Glomerular visceral epithelial cell (primary cell): ENCODE results near the gene CDC23.
A peak's percentile ranks its signal among the peaks of the same experiment; 100 is the strongest.
"Not testable (repeated sequence)": the region's sequence is repeated elsewhere in the genome, so short reads cannot be mapped to it uniquely, and the experiment has no call there.

Experiments used
- DNase-seq: peaks from one replicate; pipeline ENCODE4 v3.0.0-alpha.2; 2016; ENCODE audit errors: extremely low spot score

The CDC23 gene

DNA sequence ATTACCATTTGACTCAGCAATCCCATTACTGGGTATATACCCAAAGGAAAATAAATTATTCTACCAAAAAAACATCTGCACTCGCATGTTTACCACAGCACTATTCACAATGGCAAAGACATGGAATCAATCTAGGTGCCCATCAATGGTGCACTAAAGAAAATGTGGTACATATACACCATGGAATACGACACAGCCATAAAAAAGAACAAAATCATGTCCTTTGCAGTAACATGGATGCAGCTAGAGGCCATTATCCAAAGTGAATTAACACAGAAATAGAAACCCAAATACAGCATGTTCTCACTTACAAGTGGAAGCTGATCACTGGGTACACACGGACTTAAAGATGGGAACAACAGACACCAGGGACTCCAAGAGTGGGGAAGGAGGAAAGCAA is 2.1 kb downstream of the CDC23 start:
- no peak for DNase-seq

DNA sequence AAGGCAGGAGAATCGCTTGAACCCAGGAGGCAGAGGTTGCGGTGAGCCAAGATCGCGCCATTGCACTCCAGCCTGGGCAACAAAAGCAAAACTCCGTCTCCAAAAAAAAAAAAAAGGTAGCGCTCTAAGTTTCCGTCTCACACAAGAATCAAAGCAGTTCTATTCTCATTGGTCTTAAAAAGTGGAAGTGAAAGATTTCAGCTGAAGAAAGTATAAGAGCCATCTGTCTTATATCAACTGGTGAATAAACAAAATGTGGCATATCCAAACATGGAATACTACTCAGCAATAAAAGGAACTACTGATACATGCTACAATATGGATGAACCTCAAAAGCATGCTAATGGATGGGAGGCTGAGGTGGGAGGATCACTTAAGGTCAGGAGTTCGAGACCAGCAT is 19.3 kb downstream of the CDC23 start:
- not testable (repeated sequence) for DNase-seq

DNA sequence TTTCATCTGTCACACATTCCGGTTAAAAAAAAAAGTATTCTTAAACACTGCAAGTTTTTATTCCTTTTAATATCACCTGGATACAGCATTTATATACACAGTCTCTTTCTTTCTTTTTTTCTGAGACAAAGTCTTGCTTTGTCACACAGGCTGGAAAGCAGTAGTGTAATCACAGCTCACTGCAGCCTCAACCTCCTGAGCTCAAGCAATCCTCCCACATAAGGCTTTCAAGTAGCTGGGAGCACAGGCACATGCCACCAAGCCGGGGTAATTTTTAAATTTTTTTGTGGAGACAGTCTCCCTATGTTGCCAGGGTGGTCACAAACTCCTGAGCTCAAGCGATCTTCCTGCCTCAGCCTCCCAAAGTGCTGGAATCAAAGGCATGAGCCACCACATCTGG is 20.3 kb downstream of the CDC23 start:
- DNase-seq = no peak

DNA sequence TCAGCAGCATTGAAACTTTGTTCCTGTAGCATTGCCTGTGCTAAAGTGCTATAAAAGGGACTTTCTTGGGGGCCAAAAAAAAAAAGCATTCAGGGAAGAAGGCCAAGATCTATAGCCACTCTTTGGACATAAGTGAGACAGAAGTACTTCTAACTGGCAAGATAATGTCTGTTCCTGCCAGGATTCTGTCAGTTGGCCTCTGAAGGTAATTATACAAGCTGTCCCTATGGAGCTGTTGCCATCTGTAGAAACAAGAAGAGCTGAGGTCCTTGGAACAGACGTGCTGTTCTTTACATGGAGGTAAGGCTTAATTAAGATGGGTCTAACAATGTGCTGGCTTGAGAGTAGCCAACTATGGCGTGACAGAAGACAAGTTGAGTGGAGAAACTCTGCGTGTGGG is 24.5 kb downstream of the CDC23 start:
- no peak for DNase-seq

DNA sequence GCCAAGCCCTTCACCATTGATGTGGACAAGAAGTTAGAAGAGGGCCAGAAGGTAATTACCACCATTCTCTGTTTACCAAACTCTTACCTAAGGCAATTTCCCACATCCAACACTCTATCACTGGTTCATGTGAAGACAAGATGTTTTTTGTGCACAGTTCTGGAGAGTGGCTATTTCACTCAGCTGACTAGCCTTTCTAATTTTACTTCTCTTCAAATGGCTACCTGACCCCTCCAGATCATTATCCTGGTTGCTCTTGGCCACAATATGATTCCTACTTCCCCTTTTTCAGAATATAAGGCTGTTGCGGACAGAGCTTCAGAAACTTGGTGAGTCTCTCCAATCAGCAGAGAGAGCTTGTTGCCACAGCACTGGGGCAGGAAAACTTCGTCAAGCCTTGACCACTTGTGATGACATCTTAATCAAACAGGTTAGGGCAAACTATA is 27.1 kb downstream of the CDC23 start:
- DNase-seq = no peak

DNA sequence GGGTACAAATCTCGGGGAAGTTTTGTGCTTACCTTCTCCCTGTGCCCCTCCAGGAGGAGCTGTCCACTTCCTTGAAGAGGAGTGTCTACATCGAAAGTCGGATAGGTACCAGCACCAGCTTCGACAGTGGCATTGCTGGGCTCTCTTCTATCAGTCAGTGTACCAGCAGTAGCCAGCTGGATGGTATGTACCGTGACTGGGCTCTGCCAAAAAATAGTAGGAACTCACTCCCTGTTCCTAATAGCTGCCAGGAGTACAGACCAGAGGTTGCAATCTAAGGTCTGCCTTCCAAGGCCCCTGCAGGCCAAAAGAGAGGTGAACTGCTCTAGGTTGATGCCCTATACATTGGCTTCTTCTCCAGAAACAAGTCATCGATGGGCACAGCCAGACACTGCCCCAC is 30.3 kb downstream of the CDC23 start:
- no peak for DNase-seq

DNA sequence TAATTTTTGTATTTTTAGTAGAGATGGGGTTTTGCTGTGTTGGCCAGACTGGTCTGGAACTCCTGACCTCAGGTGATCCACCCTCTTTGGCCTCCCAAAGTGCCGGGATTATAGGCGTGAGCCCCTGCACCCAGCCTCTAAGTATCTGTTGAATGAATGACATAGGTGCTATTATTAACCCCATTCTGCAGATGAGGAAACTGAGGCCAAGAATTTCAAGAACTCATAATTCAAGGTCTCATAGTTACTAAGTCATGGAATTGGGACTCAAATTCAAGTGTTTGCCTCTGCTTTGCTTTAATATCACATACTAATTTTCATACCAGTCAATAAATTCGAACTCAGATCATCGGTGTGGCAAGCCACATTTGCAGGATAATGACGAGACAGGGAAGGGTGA is 32.3 kb downstream of the CDC23 start:
- DNase-seq = no peak

DNA sequence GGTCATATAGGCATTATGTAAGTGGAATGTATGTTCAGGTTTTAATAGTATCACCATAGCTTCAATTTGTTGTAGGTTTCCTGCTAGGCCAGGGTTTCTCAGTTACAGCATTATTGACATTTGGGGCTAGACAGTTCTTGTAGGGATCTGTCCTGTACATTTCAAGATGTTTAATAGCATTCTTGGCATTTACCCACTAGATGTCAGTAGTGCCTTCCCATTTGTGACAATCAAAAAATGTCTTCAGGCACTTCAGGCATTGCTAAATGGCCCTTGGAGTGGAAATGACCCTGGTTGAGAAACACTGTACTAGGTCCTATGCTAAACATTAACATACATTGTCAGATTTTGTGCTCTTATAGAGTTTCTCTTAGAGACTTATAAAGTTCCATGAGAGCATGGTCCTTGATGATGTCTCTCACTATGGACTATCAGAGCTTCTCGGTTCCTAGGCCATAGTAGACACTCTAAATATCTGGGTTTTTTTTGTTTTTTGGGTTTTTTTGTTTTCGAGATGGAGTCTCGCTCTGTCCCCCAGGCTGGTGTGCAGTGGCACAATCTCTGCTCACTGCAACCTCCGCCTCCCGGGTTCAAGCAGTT is 32.8 kb downstream of the CDC23 start:
- DNase-seq = peak; percentile 75

DNA sequence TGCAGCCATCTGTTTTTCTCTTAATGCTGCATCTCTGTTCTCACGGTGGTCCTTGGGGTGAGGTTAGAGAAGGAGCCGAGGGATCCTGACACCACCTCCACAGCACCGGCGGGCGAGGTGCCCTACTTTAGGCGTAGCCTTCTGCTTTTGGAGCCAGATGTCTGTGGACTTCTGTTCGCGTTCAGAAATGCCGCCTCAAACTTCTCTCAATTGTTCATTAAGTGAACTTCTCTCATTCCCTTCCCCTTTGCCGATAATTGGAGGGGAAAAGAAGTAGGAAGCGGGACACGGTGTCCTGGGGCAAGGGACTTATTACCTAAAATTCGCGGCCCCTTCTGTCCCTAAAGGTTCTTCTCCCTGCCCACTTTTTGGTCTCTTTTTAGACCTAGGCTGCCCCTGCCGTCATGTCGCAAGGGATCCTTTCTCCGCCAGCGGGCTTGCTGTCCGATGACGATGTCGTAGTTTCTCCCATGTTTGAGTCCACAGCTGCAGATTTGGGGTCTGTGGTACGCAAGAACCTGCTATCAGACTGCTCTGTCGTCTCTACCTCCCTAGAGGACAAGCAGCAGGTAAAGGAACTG is 33.8 kb downstream of the CDC23 start:
- DNase-seq = peak; percentile 16

DNA sequence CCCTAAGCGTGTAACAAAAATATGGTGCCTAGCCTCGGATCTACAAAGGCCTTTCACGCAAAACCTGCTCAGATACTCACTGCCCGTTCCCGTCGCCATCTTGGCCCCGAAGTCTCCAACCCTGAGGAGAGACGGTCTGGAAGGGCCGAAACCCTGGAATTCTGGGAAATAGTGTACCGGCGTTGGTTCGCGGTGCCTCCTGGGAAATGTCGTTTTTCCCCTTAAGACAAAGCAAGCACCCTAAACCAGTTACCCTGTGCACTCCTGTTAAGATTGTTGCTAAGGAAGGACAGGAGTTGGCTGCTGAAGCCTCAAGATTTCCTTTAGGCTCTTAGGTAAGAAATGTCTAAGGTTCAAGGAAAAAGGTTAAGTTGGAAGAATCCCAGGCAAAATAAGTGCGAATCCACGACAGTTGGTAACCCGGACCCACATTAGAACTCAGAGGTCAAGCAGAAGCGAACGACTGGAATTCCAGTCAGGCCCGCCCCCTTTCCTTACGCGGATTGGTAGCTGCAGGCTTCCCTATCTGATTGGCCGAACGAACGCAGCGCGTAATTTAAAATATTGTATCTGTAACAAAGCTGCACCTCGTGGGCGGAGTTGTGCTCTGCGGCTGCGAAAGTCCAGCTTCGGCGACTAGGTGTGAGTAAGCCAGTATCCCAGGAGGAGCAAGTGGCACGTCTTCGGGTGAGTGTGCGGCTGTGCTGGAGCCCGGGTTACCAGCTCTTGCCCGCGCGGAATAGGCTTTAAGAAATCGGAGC is 34.4 kb downstream of the CDC23 start, which contains the start of the genes BRD8 and KIF20A:
Gene BRD8 (minus strand): TSS at position 115 of the 761 bp plus-strand sequence. CDS start 16 bp downstream, at position 99.
Gene KIF20A (plus strand): TSS at position 597 of the 761 bp plus-strand sequence. CDS start 569 bp downstream, outside the sequence.
- DNase-seq = peak; percentile 99

DNA sequence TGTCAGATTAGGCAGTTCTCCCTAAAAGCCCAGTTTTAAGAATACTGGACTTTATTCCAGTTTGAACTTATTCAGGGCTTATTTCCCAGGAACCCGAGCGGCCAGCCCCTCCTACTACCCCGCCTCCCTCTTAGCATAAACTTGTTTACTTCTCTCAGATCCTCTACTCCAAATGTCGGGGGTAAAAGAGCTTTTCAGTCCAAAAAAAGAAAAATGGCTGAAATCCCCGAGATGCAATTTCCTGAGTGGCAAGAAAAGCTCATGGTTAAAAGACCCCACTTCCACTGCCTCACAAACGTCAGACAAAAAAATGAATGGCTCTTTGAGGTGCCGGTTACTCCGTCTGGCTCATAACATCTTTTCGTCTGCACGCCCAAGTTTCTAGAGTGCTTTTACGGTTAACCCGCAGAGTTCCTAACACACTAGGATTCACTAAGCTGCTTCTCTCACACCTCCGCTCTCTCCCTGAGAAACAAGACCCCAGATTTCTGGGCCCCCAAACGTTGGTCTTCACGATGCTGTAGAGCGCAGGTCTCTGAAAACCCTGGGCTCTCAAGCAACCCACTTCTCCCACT is 35.1 kb downstream of the CDC23 start:
- peak; percentile 37 for DNase-seq

DNA sequence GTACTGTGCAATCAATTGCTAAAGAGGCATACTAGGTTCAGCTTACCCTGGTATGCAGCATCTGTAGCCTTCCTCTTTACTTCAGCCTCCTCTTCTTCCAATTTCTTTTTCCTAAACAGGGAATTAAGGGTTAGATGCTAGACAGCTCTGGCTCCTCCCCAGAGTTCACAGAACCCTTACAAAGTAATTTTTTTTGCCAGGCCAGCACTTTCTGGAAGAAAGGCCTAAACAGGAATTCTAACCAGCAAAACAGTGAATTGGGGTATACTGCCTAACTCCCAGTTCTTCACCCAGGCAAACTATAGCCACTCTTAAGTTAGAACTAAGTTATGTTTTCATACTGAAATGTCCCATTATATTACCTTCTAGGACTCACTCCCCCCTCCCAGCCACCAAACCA is 42.8 kb downstream of the CDC23 start:
- no peak for DNase-seq

DNA sequence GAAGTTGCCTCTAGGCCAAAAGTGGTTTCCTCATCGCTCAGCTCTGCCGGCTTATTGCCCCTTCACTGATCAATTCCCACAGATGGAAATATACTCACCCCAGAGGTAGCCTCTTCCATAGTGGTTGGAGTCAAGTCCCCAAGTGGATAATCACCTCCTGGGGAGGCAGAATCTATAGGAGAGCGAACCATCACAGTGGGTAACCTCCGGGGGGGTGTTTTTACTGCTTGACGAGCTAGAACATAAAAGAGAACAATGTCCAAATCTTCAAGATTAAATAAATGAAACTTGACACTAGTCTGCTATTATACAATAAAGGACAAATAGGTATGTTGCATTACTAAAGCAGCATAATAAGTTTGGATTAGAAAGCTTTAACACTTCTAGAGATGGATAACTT is 44.0 kb downstream of the CDC23 start:
- no peak for DNase-seq

DNA sequence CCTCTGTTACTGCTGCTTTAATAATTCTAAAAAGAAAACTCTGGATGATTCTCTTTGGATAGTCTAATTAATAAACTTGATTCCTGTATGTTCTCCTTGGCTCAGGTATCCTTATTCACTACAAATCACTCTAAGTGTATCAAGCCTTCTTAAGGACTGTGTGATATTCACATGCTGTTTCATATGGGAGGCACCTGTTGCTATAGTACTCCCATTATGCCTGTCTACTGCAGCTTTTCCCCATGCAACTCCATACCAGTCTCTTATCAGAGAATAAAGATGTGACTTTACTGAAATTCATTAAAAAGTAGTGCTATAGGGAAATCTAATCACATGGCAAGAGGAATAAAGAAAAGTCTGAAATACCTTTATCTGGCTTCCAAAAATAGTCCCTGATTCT is 49.4 kb downstream of the CDC23 start:
- no peak for DNase-seq

DNA sequence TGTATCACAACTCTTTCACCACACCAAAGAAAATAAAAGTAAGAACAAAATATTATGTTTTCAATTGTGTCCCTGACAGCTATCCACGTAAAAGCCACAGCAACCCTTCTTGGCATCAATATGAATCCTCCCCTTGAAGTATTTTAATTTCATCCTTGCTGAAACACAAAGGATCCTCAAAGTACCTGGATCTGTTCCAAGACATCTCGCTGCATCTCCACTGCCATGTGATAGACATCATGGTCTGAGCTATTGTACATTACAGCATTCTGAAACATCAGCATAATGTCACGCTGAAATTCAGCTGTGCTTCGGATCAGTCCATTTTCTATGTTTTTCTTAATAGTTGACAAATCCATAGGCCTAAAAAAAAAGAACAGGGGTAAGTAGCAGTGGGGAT is 52.4 kb downstream of the CDC23 start:
- DNase-seq = no peak

DNA sequence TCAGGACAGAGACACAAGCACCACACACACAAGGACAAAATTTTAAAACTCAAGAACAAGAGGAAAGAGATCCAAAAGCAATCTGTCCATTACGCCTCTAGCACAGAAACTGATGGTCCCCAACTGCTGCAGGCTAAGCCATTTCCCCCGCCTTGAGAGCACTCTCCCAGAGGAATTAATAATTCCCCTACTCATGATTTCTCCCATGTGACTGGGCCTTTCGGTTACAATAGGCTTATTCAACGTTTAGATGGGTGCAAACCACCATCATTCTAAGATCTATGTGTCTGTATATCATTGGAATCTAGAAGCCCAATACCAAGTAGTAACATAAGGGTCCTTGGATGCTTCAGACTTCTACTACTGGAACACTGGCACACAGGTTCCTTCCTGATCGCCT is 53.5 kb downstream of the CDC23 start:
- DNase-seq = no peak

DNA sequence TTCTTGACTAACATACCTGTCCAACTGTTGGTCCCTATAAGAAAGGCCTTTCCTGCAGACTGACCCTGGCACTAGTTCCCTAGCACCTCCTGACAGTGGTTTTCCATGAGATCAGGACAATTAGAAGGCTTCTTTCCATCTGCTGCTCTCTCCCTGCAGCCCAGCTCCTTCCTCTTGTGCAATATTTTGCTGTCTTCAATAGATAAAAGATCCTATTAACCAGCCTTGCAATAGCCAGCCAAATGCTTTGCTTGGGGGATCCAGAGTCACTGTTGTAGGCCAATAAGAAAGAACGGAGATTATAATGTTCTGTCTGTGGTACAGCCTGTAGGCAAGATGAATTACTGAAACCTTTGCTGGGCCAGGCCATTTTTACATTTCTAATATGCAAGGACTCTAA is 55.5 kb downstream of the CDC23 start:
- DNase-seq = no peak

DNA sequence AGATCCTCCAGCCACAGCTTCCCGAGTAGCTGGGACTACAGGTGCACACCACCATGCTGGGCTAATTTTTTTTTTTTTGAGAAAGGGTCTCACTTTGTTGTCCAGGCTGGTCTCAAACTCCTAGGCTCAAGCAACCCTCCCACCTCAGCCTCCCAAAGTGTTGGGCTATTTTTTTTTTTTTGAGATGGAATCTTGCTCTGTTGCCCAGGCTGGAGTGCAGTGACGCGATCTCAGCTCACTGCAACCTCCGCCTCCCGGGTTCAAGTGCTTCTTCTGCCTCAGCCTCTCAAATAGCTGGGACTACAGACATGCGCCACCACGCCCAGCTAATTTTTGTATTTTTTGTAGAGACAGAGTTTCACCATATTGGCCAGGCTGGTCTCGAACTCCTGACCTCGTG is 57.1 kb downstream of the CDC23 start:
- not testable (repeated sequence) for DNase-seq

DNA sequence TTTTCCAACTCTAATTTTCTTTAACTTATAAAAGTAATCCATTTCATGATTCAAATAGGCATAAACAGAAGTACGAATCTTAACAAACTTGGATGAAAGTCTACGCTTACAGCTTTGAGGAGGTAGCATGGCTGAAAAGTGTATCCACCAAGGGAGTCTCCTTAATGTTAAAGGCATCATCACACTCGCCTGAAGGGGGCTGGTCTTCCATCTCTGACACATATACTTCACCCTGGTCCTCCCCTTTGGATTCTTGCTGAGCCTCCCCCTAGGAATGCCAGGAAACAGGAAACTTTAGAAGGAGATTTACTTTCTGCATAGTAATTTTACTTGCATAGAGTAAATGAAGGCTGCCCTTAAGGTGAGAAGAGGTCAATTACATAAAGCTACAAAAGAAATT is 63.6 kb downstream of the CDC23 start:
- DNase-seq = peak; percentile 13

DNA sequence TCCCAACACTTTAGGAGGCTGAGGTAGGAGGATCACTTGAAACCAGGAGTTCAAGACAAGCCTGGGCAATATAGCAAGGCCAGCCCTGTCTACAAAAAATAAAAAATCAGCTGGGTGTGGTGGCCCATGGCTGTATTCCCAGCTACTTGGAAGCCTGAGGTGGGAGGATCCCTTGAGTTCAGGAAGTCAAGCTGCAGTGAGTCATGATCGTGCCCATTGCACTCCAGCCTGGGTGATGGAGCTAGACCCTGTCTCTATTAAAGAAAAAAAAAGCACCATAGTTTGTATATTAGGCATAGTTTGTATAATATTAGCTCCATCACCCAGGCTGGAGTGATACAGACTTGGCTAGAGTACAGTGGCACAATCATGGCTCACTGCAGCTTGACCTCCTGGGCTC is 64.3 kb downstream of the CDC23 start:
- peak; percentile 60 for DNase-seq

DNA sequence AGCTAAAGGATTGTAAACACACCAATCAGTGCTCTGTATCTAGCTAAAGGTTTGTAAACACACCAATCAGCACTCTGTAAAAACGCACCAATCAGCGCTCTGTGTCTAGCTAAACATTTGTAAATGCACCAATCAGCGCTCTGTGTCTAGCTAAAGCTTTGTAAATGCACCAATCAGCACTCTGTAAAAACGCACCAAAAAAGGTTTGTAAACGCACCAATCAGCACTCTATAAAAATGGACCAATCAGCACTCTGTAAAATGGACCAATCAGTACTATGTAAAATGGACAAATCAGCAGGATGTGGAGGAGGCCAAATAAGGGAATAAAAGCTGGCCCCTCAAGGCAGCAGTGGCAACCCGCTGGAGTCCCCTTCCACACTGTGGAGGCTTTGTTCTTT is 69.5 kb downstream of the CDC23 start:
- DNase-seq = not testable (repeated sequence)

DNA sequence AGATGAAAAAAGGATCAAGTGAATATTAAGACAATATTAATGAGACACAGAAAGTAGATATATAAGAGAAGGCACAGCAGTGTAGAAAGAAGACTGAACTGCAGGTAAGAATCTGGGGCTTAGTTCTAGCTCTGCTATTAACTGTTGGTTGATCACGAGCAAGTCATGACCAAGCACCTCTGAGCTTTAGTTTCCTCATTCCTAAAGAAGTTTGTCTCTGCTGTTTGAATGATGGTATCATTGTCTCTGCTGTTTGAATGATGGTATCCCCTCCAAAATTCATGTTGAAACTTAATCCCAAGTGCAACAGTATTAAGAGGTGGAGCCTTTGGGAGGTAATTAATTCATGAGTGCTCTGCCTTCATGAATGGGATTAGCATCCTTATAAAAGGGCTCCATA is 71.4 kb downstream of the CDC23 start:
- DNase-seq = no peak

DNA sequence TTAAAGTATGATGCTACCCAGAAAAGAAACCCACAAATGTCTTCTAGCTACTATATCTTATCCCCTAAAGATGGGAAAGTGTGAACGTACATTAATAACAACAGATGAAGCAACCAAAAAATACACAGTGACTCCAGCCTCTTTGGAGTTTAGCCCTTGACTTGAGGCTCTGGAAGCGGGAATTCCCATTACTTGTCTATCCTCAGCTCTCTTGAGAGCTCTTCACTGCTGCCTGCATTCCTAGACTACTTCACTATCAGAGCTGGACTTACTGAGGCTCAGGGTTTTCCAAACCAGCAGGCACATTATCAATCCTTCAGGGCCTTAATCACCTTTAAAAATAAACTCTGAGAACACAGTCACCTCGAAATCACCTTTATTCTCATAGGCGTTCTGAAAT is 72.9 kb downstream of the CDC23 start:
- DNase-seq = no peak
